Peyer's patch (tissue), 4 donors: ENCODE results near the gene IRF2.

Source experiments
- POLR2A ChIP-seq, 2 donors: fragments of 450-650 bp; IDR thresholded peaks; one replicate each; pipeline ENCODE4 v1.5.1; 2017; ENCODE audit warnings: antibody characterized with exemption in 2 of 2, mild to moderate bottlenecking in 2 of 2, moderate library complexity in 2 of 2
- TF ChIP-seq, protein P1 (sequence below), 6 experiments: fragments of 450-650 bp in 4 of 6; fragments of 200-600 bp in 2 of 6; sonication (generic) in 1 of 6; IDR thresholded peaks; one replicate each; pipeline ENCODE4 v1.5.1; 2017 to 2019; ENCODE audit warnings: antibody characterized with exemption in 6 of 6, mild to moderate bottlenecking in 3 of 6, moderate library complexity in 1 of 6

DNA sequence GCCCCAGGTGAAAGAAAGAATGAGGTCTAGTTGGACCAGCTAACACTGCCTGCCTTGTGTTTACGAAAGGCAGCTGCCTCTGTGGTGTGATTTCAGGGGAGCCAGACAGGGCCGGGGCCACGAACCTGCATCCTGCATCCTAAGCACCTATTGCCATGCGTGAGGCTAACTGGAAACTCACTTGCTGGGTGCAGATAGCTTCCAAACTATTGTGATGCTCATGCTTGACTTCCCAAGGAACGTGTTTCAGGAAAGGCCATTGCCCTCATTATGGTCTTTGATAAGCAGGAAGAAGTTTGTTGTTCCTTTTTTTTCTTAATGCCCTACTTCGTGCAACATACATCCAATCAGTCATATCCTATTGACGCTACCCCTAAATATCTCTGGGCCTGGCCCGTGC is 2.3 kb upstream of the IRF2 start:
- TF ChIP-seq, protein P1, sequence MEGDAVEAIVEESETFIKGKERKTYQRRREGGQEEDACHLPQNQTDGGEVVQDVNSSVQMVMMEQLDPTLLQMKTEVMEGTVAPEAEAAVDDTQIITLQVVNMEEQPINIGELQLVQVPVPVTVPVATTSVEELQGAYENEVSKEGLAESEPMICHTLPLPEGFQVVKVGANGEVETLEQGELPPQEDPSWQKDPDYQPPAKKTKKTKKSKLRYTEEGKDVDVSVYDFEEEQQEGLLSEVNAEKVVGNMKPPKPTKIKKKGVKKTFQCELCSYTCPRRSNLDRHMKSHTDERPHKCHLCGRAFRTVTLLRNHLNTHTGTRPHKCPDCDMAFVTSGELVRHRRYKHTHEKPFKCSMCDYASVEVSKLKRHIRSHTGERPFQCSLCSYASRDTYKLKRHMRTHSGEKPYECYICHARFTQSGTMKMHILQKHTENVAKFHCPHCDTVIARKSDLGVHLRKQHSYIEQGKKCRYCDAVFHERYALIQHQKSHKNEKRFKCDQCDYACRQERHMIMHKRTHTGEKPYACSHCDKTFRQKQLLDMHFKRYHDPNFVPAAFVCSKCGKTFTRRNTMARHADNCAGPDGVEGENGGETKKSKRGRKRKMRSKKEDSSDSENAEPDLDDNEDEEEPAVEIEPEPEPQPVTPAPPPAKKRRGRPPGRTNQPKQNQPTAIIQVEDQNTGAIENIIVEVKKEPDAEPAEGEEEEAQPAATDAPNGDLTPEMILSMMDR (IDR thresholded peaks at IDR 0.05), result no peak
- no peak for TF ChIP-seq POLR2A (IDR thresholded peaks at IDR 0.05)
